HCT116 (cell line): ENCODE measurements around the gene LMTK3.

Experiments used
- ATF3 ChIP-seq: IDR thresholded peaks from 2 replicates; pipeline ENCODE4 v1.6.1; 2012
- CEBPB ChIP-seq: IDR thresholded peaks from 2 replicates; pipeline ENCODE4 v1.6.1; 2012; ENCODE audit warnings: low read depth
- ELF1 ChIP-seq: IDR thresholded peaks from 2 replicates; pipeline ENCODE4 v1.6.1; 2012; ENCODE audit warnings: low read depth, borderline replicate concordance
- EZH2 ChIP-seq: fragments of 200-600 bp; sonication (generic); IDR thresholded peaks from 2 replicates; pipeline ENCODE4 v1.6.1; 2017; ENCODE audit warnings: antibody characterized with exemption, mixed run types
- EZH2phosphoT487 ChIP-seq: fragments of 200-600 bp; IDR thresholded peaks from 2 replicates; pipeline ENCODE4 v1.6.1; 2018; ENCODE audit warnings: antibody characterized with exemption, borderline replicate concordance
- POLR2A ChIP-seq: IDR thresholded peaks from 2 replicates; pipeline ENCODE4 v1.7.0; 2011; ENCODE audit warnings: borderline replicate concordance; ENCODE audit not compliant: insufficient read depth, insufficient read length; ENCODE audit errors: extremely low read depth
- POLR2AphosphoS5 ChIP-seq: IDR thresholded peaks from 2 replicates; pipeline ENCODE4 v1.6.1; 2011; ENCODE audit warnings: mild to moderate bottlenecking, low read depth, low read length, moderate library complexity
- RAD21 ChIP-seq: IDR thresholded peaks from 2 replicates; pipeline ENCODE4 v1.6.1; 2012; ENCODE audit warnings: low read depth, mild to moderate bottlenecking
- YY1 ChIP-seq: IDR thresholded peaks from 2 replicates; pipeline ENCODE4 v1.6.1; 2011; ENCODE audit warnings: low read length, low read depth, moderate library complexity, mild to moderate bottlenecking; ENCODE audit not compliant: insufficient replicate concordance; ENCODE audit errors: extremely low read depth
- ZFX ChIP-seq: fragments of 450-650 bp; IDR thresholded peaks from 2 replicates; pipeline ENCODE4 v1.6.1; 2017
- ZNF274 ChIP-seq: fragments of 200-500 bp; sonication (Bioruptor generic); IDR thresholded peaks from 2 replicates; pipeline ENCODE4 v1.6.1; 2014; ENCODE audit warnings: mild to moderate bottlenecking, low read depth, low read length, inconsistent platforms
- TF ChIP-seq, protein P1 (sequence below), 3 experiments: fragments of 200-600 bp in 1 of 3; sonication (generic) in 1 of 3; IDR thresholded peaks in 2 of 3; conservative IDR thresholded peaks in 1 of 3; 2 replicates each; pipeline ENCODE4 v1.5.1; 2012 to 2017; ENCODE audit warnings: low read depth in 2 of 3, low read length in 2 of 3, antibody characterized with exemption in 1 of 3, borderline replicate concordance in 1 of 3, control low read depth in 1 of 3, mild to moderate bottlenecking in 1 of 3, mixed read lengths in 1 of 3, mixed run types in 1 of 3, moderate library complexity in 1 of 3; ENCODE audit not compliant: insufficient read depth in 1 of 3

DNA sequence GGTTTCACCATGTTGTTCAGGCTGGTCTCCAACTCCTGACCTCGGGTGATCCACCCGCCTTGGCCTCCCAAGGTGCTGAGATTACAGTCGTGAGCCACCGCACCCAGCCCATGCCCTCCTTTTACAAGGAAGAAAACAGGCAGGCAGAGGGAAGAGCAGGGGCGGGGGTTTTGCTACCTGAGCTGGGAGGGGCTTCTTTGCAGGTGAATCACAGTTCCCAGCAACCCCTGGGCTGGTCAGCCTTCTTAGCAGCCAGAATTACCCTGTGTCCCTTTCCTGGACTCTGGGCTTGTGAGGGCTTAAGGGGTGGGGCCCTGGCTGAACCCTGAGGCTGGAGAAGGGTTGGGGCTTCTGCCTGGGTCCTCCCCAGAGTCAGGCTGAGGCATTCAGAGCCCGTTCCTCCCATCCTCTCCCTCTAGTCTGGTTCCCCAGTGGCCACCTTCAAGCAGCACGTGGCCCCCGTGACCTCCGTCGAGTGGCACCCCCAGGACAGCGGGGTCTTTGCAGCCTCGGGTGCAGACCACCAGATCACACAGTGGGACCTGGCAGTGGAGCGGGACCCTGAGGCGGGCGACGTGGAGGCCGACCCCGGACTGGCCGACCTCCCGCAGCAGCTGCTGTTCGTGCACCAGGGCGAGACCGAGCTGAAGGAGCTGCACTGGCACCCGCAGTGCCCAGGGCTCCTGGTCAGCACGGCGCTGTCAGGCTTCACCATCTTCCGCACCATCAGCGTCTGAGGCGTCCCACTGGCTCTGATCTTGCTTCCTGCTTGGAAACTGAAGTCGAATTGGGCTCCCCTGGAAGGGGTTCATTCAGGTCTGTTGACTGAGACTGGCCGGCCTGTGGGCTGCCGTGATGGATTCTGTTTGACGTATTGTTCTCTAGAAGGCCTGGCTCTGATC lies 59.1 kb downstream of the LMTK3 start:
- TF ChIP-seq POLR2A (no peak), EZH2 (no peak), ZNF274 (no peak), ELF1 (no peak), CEBPB (no peak), ATF3 (no peak), POLR2AphosphoS5 (no peak), ZFX (no peak), RAD21 (no peak), YY1 (no peak), EZH2phosphoT487 (no peak)
- TF ChIP-seq, protein P1, sequence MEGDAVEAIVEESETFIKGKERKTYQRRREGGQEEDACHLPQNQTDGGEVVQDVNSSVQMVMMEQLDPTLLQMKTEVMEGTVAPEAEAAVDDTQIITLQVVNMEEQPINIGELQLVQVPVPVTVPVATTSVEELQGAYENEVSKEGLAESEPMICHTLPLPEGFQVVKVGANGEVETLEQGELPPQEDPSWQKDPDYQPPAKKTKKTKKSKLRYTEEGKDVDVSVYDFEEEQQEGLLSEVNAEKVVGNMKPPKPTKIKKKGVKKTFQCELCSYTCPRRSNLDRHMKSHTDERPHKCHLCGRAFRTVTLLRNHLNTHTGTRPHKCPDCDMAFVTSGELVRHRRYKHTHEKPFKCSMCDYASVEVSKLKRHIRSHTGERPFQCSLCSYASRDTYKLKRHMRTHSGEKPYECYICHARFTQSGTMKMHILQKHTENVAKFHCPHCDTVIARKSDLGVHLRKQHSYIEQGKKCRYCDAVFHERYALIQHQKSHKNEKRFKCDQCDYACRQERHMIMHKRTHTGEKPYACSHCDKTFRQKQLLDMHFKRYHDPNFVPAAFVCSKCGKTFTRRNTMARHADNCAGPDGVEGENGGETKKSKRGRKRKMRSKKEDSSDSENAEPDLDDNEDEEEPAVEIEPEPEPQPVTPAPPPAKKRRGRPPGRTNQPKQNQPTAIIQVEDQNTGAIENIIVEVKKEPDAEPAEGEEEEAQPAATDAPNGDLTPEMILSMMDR (IDR thresholded peaks at IDR 0.05 in 2 of 3, conservative IDR thresholded peaks at IDR 0.05 in 1 of 3; ENCODE audit: borderline replicate concordance in 1 of 3, insufficient read depth in 1 of 3, low read depth in 2 of 3, low read length in 2 of 3), result no peak
